GM23338 (cell line): Measurements from ENCODE around the gene MPP7.

Experiments
- CREB1 ChIP-seq: fragments of 250-450 bp; sonication (Bioruptor Pico); IDR thresholded peaks from 2 replicates; pipeline ENCODE4 v1.5.0; 2020; ENCODE audit warnings: low read depth, mild to moderate bottlenecking, moderate library complexity
- CTCF ChIP-seq, 2 experiments: fragments of 200-600 bp in 1 of 2; sonication (generic) in 1 of 2; conservative IDR thresholded peaks; 2 replicates each; pipeline versions ENCODE4 v1.5.1 to v1.6.1; 2016 to 2017; ENCODE audit warnings: antibody characterized with exemption in 2 of 2, low read depth in 2 of 2, mild to moderate bottlenecking in 2 of 2, moderate library complexity in 1 of 2
- ETS1 ChIP-seq: IDR thresholded peaks from 2 replicates; pipeline ENCODE4 v1.6.1; 2016; ENCODE audit warnings: antibody characterized with exemption
- EZH2 ChIP-seq: fragments of 200-600 bp; sonication (generic); IDR thresholded peaks from one replicate; pipeline ENCODE4 v1.8.0; 2017; ENCODE audit warnings: antibody characterized with exemption, mild to moderate bottlenecking, low read depth; ENCODE audit not compliant: unreplicated experiment

- no peak for TF ChIP-seq CTCF (conservative IDR thresholded peaks at IDR 0.05; ENCODE audit: low read depth in 2 of 2)
- TF ChIP-seq ETS1 = no peak
- no peak for TF ChIP-seq CREB1 (CRISPR knock-in tag)
- no peak for TF ChIP-seq EZH2
Observed at GRCh38 chr10:28316696-28317095, 13.8 kb upstream of the MPP7 start.
